Measurements from ENCODE around the gene TMCC1. TPM values are rescaled to one million over a fixed set of nuclear protein-coding genes. Genes with fewer than 3 reads are reported as not detected.

TMCC1 gene
- polyA plus RNA-seq, 1 of the 3 experiments (the other 2 are of a cell fraction), result 7.2 TPM

DNA sequence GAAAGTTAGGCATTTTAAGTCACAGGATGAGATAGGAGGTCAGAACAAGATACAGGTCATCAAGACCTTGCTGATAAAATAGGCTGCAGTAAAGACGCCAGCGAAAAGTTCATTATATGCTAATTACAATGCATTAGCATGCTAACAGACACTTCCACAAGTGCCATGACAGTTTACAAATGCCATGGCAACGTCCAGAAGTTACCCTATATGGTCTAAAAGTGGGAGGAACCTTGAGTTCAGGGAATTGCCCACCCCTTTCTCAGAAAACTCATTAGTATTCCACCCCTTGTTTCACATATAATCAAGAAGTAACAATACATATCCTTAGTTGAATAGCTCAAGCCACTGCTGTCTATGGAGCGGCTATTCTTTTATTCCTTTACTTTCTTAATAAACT, 194.3 kb downstream of the TMCC1 start:
- POLR2A ChIA-PET, result no interaction called here
- Histone ChIP-seq H3K79me2 (ENCODE audit: insufficient read depth) (no peaks in the 10 kb centered on the region), H3K9me2 (no peaks in the 10 kb centered on the region)

More for the DNA sequence above, 194.3 kb downstream of the TMCC1 start:
- H3K4me1 ChIP-seq (ENCODE audit: control insufficient read depth in 1 of 2, insufficient read depth in 2 of 2, low read depth in 1 of 2, low read length in 1 of 2), result no peaks in the 10 kb centered on the region; a peak in 2 of 4 replicates
- CTCF ChIA-PET, result no interaction called here
- no peak overlapping the region for H3K27ac ChIP-seq (ENCODE audit: low read depth in 2 of 2, low read length in 1 of 2)
- no peaks in the 10 kb centered on the region for H4K20me1 ChIP-seq (ENCODE audit: insufficient read depth)
- no peaks in the 10 kb centered on the region for H3K27me3 ChIP-seq (ENCODE audit: insufficient read depth)
- DNase-seq, result no peak
- no peaks in the 10 kb centered on the region for H3F3A ChIP-seq (replicated peaks; ENCODE audit: insufficient read depth)
- H3K4me2 ChIP-seq, result no peak overlapping the region
- no peaks in the 10 kb centered on the region for H3K9me3 ChIP-seq
- no peak overlapping the region for H3K9ac ChIP-seq
- H3K4me3 ChIP-seq (ENCODE audit: low read depth in 2 of 2, low read length in 1 of 2), result no peak overlapping the region
- TF ChIP-seq FOXJ3 (CRISPR knock-in tag; IDR thresholded peaks at IDR 0.05), result no peak
- no peak for TF ChIP-seq POLR2AphosphoS5 (IDR thresholded peaks at IDR 0.05; ENCODE audit: low read depth, low read length)
- TF ChIP-seq, protein P1, sequence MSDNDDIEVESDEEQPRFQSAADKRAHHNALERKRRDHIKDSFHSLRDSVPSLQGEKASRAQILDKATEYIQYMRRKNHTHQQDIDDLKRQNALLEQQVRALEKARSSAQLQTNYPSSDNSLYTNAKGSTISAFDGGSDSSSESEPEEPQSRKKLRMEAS (IDR thresholded peaks at IDR 0.05; ENCODE audit: low read depth), result no peak
- TF ChIP-seq, protein P2, sequence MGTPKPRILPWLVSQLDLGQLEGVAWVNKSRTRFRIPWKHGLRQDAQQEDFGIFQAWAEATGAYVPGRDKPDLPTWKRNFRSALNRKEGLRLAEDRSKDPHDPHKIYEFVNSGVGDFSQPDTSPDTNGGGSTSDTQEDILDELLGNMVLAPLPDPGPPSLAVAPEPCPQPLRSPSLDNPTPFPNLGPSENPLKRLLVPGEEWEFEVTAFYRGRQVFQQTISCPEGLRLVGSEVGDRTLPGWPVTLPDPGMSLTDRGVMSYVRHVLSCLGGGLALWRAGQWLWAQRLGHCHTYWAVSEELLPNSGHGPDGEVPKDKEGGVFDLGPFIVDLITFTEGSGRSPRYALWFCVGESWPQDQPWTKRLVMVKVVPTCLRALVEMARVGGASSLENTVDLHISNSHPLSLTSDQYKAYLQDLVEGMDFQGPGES (IDR thresholded peaks at IDR 0.05; ENCODE audit: low read depth, low read length), result no peak
- TF ChIP-seq, protein P3, sequence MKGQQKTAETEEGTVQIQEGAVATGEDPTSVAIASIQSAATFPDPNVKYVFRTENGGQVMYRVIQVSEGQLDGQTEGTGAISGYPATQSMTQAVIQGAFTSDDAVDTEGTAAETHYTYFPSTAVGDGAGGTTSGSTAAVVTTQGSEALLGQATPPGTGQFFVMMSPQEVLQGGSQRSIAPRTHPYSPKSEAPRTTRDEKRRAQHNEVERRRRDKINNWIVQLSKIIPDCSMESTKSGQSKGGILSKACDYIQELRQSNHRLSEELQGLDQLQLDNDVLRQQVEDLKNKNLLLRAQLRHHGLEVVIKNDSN (IDR thresholded peaks at IDR 0.05; ENCODE audit: borderline replicate concordance, low read depth), result no peak
- TF ChIP-seq SMC3 (IDR thresholded peaks at IDR 0.05; ENCODE audit: low read depth, low read length), result no peak
- TF ChIP-seq, protein P4, sequence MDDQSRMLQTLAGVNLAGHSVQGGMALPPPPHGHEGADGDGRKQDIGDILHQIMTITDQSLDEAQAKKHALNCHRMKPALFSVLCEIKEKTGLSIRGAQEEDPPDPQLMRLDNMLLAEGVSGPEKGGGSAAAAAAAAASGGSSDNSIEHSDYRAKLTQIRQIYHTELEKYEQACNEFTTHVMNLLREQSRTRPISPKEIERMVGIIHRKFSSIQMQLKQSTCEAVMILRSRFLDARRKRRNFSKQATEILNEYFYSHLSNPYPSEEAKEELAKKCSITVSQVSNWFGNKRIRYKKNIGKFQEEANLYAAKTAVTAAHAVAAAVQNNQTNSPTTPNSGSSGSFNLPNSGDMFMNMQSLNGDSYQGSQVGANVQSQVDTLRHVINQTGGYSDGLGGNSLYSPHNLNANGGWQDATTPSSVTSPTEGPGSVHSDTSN (IDR thresholded peaks at IDR 0.05), result no peak
- TF ChIP-seq RCOR1 (IDR thresholded peaks at IDR 0.05; ENCODE audit: low read length), result no peak
- TF ChIP-seq TCF12 (IDR thresholded peaks at IDR 0.05), result no peak
- TF ChIP-seq GABPA (IDR thresholded peaks at IDR 0.05; ENCODE audit: low read depth), result no peak
- TF ChIP-seq, protein P5, sequence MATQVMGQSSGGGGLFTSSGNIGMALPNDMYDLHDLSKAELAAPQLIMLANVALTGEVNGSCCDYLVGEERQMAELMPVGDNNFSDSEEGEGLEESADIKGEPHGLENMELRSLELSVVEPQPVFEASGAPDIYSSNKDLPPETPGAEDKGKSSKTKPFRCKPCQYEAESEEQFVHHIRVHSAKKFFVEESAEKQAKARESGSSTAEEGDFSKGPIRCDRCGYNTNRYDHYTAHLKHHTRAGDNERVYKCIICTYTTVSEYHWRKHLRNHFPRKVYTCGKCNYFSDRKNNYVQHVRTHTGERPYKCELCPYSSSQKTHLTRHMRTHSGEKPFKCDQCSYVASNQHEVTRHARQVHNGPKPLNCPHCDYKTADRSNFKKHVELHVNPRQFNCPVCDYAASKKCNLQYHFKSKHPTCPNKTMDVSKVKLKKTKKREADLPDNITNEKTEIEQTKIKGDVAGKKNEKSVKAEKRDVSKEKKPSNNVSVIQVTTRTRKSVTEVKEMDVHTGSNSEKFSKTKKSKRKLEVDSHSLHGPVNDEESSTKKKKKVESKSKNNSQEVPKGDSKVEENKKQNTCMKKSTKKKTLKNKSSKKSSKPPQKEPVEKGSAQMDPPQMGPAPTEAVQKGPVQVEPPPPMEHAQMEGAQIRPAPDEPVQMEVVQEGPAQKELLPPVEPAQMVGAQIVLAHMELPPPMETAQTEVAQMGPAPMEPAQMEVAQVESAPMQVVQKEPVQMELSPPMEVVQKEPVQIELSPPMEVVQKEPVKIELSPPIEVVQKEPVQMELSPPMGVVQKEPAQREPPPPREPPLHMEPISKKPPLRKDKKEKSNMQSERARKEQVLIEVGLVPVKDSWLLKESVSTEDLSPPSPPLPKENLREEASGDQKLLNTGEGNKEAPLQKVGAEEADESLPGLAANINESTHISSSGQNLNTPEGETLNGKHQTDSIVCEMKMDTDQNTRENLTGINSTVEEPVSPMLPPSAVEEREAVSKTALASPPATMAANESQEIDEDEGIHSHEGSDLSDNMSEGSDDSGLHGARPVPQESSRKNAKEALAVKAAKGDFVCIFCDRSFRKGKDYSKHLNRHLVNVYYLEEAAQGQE (IDR thresholded peaks at IDR 0.05; ENCODE audit: low read depth, low read length), result no peak
- 83% methylated on average over 4 of the region's 4 CpGs for WGBS (ENCODE audit: low lambda C conversion rate)
- H2AFZ ChIP-seq (ENCODE audit: low read depth), result no peak overlapping the region
- H3K36me3 ChIP-seq (replicated peaks in 1 of 2; ENCODE audit: control insufficient read depth in 1 of 2, insufficient read depth in 2 of 2, low read length in 1 of 2), result no peaks in the 10 kb centered on the region
